RWPE1 (cell line): Measurements from ENCODE around the gene RGS4.

ENCODE experiments used
- CTCF ChIA-PET: fragments of 350-600 bp; sonication (Branson Sonifier 250); formaldehyde crosslinking; extraction: SDS; loops from one replicate; lab custom pipeline; 2021; lab: Yijun Ruan, JAX
- POLR2A ChIA-PET: fragments of 400-600 bp; formaldehyde crosslinking; extraction: SDS; loops from one replicate; lab custom pipeline; 2020; ENCODE audit warnings: antibody characterized with exemption; ENCODE audit not compliant: low non-redundant PET; lab: Yijun Ruan, JAX
- DNase-seq: peaks from one replicate; pipeline ENCODE4 v3.0.0; 2012; ENCODE audit warnings: low spot score
- H3K27ac ChIP-seq: fragments of 450-650 bp; 2 replicates; pipeline ENCODE4 v1.5.1; 2017
- TF ChIP-seq, protein P1 (sequence below): fragments of 450-650 bp; conservative IDR thresholded peaks from 2 replicates; pipeline ENCODE4 v1.5.1; 2017; ENCODE audit warnings: low read depth, mild to moderate bottlenecking

The RGS4 gene

GRCh38 chr1:163120372-163120771 is 51.2 kb downstream of the RGS4 start:
- no peak overlapping the region for H3K27ac ChIP-seq
- no peak for DNase-seq
- ChIA-PET CTCF (interaction anchor here (0.7 kb wide), 1 partner anchor 13 kb away, joined by 4 read pairs; no protein-coding TSS in a partner anchor), POLR2A (no interaction called here)
- TF ChIP-seq, protein P1, sequence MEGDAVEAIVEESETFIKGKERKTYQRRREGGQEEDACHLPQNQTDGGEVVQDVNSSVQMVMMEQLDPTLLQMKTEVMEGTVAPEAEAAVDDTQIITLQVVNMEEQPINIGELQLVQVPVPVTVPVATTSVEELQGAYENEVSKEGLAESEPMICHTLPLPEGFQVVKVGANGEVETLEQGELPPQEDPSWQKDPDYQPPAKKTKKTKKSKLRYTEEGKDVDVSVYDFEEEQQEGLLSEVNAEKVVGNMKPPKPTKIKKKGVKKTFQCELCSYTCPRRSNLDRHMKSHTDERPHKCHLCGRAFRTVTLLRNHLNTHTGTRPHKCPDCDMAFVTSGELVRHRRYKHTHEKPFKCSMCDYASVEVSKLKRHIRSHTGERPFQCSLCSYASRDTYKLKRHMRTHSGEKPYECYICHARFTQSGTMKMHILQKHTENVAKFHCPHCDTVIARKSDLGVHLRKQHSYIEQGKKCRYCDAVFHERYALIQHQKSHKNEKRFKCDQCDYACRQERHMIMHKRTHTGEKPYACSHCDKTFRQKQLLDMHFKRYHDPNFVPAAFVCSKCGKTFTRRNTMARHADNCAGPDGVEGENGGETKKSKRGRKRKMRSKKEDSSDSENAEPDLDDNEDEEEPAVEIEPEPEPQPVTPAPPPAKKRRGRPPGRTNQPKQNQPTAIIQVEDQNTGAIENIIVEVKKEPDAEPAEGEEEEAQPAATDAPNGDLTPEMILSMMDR, result no peak

DNA sequence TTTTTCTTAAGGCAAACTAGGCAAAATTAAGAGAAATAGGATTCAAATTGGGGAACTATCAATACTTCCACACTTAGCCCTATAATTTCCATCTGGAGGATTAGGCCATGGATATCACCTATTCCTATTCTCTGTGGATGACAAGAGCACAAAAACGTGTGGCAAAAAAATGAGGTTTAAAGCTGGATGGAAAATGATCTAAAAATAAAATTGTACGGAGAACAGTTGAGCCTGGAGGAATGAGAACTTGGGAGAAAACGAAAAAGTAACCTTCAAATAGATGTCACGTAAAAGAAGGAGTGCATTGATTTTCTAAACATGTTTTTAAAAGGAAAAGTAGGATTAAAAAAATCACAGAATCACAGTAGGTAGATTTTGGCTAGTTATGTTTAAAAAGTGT is 55.7 kb downstream of the RGS4 start:
- TF ChIP-seq, protein P1, result no peak
- no peak for DNase-seq
- CTCF ChIA-PET, result no interaction called here
- POLR2A ChIA-PET, result no interaction called here
- H3K27ac ChIP-seq, result no peak overlapping the region
